Measurements from ENCODE around the gene MSH5. TPM values are rescaled to one million over a fixed set of nuclear protein-coding genes. Genes with fewer than 3 reads are reported as not detected.

Gene MSH5
- total and polyA plus RNA-seq, 2 of the 13 experiments (the other 11 are each of a cell fraction or from before 2014, with no cell fraction given), result 10.2 to 38.7 TPM

DNA sequence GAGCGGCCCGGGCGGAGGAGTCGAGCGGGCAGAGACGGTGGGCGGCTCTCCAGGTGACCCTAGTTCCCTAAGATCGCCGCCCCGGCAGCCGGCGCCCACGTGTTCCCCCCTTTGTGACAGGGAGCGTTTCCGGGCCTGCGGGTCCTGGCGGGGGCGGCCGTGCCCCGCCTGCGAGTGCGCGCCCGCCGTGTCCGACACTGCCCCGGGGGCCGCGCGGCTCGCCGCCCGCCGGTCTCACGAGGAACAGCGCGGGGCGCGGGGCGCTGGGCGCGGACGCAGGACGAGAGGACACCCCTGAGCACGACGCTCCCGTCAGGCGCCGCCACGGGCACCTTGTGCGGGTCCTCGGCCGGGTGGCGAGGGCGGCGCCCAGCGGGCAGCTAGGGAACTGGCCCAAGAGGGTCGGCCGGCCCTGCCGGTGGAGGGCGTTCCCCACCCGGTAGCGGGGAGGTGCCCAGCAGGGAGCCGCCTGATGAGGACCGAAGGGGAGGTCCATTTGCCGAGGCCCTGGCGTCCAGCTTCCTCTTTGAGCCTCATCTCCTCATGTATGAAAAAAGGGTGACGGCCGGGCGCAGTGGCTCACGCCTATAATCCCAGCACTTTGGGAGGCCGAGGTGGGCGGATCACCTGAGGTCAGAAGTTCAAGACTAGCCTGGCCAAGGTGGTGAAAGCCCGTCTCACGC is 56.0 kb downstream of the MSH5 start, which contains the start of gene VARS1 (continued):
- TF ChIP-seq ZNF207 (IDR thresholded peaks at IDR 0.05; ENCODE audit: borderline replicate concordance) (no peak), HDAC2 (CRISPR knock-in tag; IDR thresholded peaks at IDR 0.05) (peak; percentile 14; the same call in 1 of the 2 replicates), PCBP2 (optimal IDR thresholded peaks at IDR 0.05; ENCODE audit: low read depth, low read length, poor library complexity, severe bottlenecking) (no peak), ZNF20 (CRISPR knock-in tag; IDR thresholded peaks at IDR 0.05) (no peak), ZNF143 (CRISPR knock-in tag; IDR thresholded peaks at IDR 0.05) (peak; percentile 31; the same call in 1 of the 2 replicates), HOXA5 (CRISPR knock-in tag; IDR thresholded peaks at IDR 0.05) (peak; percentile 89), HDAC1 (CRISPR knock-in tag; IDR thresholded peaks at IDR 0.05) (peak; percentile 94), IRX3 (CRISPR knock-in tag; IDR thresholded peaks at IDR 0.05; ENCODE audit: borderline replicate concordance, low read depth) (no peak), PLRG1 (conservative IDR thresholded peaks at IDR 0.05) (no peak), THYN1 (CRISPR knock-in tag; IDR thresholded peaks at IDR 0.05; ENCODE audit: borderline replicate concordance, low read depth) (no peak), AHR (CRISPR knock-in tag; IDR thresholded peaks at IDR 0.05) (no peak), NBN (conservative IDR thresholded peaks at IDR 0.05) (no peak), SMAD1 (CRISPR knock-in tag; IDR thresholded peaks at IDR 0.05; ENCODE audit: borderline replicate concordance, low read depth) (peak; percentile 60; the same call in 1 of the 2 replicates), JUND (CRISPR knock-in tag; IDR thresholded peaks at IDR 0.05) (no peak), MEIS2 (CRISPR knock-in tag; IDR thresholded peaks at IDR 0.05) (peak; percentile 88), NFYC (CRISPR knock-in tag; IDR thresholded peaks at IDR 0.05) (no peak), KDM5A (IDR thresholded peaks at IDR 0.05; ENCODE audit: borderline replicate concordance, low read length) (peak; percentile 31; the same call in 1 of the 2 replicates), DNMT1 (CRISPR knock-in tag; IDR thresholded peaks at IDR 0.05) (peak; percentile 90), KAT2B (IDR thresholded peaks at IDR 0.05; ENCODE audit: borderline replicate concordance, low read depth, low read length) (no peak), KDM4B (CRISPR knock-in tag; IDR thresholded peaks at IDR 0.05) (no peak; the same call in 1 of the 2 replicates), FOSL2 (CRISPR knock-in tag; IDR thresholded peaks at IDR 0.05) (peak; percentile 43; the same call in 1 of the 2 replicates), ZNF326 (CRISPR knock-in tag; IDR thresholded peaks at IDR 0.05; ENCODE audit: borderline replicate concordance) (no peak)
- TF ChIP-seq, protein P1, sequence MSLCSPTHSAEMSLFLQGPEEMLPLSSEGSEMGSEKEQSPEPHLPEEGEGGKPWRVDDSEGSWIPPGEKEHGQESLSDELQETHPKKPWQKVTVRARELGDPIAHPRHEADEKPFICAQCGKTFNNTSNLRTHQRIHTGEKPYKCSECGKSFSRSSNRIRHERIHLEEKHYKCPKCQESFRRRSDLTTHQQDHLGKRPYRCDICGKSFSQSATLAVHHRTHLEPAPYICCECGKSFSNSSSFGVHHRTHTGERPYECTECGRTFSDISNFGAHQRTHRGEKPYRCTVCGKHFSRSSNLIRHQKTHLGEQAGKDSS (CRISPR knock-in tag; IDR thresholded peaks at IDR 0.05; ENCODE audit: borderline replicate concordance, low read depth), result peak; percentile 46; the same call in 1 of the 2 replicates
- TF ChIP-seq, protein P2, sequence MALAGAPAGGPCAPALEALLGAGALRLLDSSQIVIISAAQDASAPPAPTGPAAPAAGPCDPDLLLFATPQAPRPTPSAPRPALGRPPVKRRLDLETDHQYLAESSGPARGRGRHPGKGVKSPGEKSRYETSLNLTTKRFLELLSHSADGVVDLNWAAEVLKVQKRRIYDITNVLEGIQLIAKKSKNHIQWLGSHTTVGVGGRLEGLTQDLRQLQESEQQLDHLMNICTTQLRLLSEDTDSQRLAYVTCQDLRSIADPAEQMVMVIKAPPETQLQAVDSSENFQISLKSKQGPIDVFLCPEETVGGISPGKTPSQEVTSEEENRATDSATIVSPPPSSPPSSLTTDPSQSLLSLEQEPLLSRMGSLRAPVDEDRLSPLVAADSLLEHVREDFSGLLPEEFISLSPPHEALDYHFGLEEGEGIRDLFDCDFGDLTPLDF (CRISPR knock-in tag; IDR thresholded peaks at IDR 0.05), result no peak
- TF ChIP-seq, protein P3, sequence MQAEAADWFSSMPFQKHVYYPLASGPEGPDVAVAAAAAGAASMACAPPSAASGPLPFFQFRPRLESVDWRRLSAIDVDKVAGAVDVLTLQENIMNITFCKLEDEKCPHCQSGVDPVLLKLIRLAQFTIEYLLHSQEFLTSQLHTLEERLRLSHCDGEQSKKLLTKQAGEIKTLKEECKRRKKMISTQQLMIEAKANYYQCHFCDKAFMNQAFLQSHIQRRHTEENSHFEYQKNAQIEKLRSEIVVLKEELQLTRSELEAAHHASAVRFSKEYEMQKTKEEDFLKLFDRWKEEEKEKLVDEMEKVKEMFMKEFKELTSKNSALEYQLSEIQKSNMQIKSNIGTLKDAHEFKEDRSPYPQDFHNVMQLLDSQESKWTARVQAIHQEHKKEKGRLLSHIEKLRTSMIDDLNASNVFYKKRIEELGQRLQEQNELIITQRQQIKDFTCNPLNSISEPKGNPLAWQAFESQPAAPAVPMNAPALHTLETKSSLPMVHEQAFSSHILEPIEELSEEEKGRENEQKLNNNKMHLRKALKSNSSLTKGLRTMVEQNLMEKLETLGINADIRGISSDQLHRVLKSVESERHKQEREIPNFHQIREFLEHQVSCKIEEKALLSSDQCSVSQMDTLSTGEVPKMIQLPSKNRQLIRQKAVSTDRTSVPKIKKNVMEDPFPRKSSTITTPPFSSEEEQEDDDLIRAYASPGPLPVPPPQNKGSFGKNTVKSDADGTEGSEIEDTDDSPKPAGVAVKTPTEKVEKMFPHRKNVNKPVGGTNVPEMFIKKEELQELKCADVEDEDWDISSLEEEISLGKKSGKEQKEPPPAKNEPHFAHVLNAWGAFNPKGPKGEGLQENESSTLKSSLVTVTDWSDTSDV (CRISPR knock-in tag; IDR thresholded peaks at IDR 0.05), result no peak
- TF ChIP-seq, protein P4, sequence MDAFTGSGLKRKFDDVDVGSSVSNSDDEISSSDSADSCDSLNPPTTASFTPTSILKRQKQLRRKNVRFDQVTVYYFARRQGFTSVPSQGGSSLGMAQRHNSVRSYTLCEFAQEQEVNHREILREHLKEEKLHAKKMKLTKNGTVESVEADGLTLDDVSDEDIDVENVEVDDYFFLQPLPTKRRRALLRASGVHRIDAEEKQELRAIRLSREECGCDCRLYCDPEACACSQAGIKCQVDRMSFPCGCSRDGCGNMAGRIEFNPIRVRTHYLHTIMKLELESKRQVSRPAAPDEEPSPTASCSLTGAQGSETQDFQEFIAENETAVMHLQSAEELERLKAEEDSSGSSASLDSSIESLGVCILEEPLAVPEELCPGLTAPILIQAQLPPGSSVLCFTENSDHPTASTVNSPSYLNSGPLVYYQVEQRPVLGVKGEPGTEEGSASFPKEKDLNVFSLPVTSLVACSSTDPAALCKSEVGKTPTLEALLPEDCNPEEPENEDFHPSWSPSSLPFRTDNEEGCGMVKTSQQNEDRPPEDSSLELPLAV (CRISPR knock-in tag; conservative IDR thresholded peaks at IDR 0.05; ENCODE audit: low read depth), result 0 out of 2 replicates have a peak, but pooled peaks have one; percentile 35

All from HepG2 (cell line).